Mesodermal cell (in vitro differentiated cells): ENCODE data around the gene SORCS2.

Experiments
- H3K27ac ChIP-seq: 2 replicates; pipeline ENCODE4 v1.7.0; 2013; ENCODE audit warnings: mild to moderate bottlenecking, low read depth, low read length, moderate library complexity; ENCODE audit not compliant: severe bottlenecking
- H3K36me3 ChIP-seq: 2 replicates; pipeline ENCODE4 v1.7.1; 2013; ENCODE audit warnings: mild to moderate bottlenecking, low read length, moderate library complexity; ENCODE audit not compliant: control insufficient read depth, insufficient read depth
- H3K4me1 ChIP-seq: one replicate; pipeline ENCODE4 v1.7.1; 2013; ENCODE audit warnings: mild to moderate bottlenecking, low read length; ENCODE audit not compliant: insufficient read depth, control insufficient read depth, poor library complexity, severe bottlenecking
- H3K4me3 ChIP-seq: 2 replicates; pipeline ENCODE4 v1.7.0; 2013; ENCODE audit warnings: low read length, control low read depth, mild to moderate bottlenecking; ENCODE audit not compliant: insufficient read depth, poor library complexity, severe bottlenecking; ENCODE audit errors: extremely low read depth
- H3K9me3 ChIP-seq: 2 replicates; pipeline ENCODE4 v1.7.1; 2013; ENCODE audit warnings: mild to moderate bottlenecking, low read length, moderate library complexity; ENCODE audit not compliant: control insufficient read depth
- WGBS, 2 experiments: methylation state at CpG; one replicate each; pipeline ENCODE4 v1.1.5; 2013; ENCODE audit warnings: missing lambda C conversion rate in 2 of 2; ENCODE audit not compliant: insufficient coverage in 2 of 2; 5-methylcytosine and 5-hydroxymethylcytosine counted together

The SORCS2 gene

DNA sequence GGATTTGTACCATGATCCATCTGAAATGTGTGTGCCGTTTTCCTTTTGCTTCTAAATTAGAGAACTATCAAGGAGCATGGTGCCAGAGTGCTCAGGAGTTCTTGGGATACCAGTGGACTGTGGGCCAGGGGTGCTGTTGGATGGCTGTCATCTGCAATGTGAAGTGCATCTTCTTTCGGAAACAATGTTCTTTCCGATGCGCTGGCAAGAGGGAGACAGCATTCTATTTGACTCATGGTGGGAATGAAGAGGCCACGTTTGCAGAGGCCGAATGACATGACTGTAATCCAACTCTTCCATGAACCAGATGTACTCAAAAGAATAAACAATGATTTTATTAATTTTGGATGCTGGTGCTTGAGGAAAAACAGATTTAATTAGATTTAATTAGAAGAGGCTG, 45.5 kb downstream of the SORCS2 start:
- Histone ChIP-seq H3K36me3 (no peaks in the 10 kb centered on the region), H3K9me3 (no peaks in the 10 kb centered on the region), H3K4me3 (no peak overlapping the region), H3K27ac (no peak overlapping the region), H3K4me1 (no peaks in the 10 kb centered on the region)
- 93 to 95% methylated on average over 3 of the region's 6 CpGs for WGBS, 2 experiments

DNA sequence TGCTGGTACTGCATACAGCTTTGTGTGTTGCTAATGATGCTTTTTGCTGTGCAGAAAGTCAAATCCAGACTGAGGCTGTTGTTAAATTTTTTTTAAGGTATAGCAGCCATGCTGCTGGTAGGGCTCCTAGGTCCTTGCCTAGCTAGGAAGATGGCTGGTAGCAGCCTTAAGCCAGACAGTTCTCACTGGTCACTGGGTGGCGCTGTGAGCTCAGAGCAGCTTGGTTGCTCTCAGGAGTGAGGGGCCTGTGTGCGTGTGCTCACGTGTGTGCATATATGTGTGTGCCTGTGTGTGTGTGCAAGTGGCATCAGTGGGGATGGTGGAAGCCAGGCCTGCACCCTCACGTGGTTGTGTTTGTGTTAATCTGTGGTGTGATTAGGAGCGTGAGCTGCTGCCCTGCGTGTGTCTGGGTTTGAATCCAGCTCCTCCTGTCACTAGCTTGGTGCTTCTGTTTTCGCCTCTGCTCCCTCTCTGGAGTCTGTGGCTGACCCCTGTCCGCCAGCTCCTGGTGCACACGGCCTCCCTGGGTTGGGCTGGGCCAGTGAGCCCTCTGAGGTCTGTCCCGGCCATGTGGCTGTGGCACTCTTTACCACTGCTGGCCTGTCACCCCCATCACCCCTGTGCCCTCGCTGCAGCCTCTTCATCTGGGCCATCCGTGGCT, 46.1 kb downstream of the SORCS2 start:
- WGBS, 2 experiments: 88 to 92% methylated on average over 10 to 12 of the region's 12 CpGs
- H3K36me3 ChIP-seq: no peaks in the 10 kb centered on the region

DNA sequence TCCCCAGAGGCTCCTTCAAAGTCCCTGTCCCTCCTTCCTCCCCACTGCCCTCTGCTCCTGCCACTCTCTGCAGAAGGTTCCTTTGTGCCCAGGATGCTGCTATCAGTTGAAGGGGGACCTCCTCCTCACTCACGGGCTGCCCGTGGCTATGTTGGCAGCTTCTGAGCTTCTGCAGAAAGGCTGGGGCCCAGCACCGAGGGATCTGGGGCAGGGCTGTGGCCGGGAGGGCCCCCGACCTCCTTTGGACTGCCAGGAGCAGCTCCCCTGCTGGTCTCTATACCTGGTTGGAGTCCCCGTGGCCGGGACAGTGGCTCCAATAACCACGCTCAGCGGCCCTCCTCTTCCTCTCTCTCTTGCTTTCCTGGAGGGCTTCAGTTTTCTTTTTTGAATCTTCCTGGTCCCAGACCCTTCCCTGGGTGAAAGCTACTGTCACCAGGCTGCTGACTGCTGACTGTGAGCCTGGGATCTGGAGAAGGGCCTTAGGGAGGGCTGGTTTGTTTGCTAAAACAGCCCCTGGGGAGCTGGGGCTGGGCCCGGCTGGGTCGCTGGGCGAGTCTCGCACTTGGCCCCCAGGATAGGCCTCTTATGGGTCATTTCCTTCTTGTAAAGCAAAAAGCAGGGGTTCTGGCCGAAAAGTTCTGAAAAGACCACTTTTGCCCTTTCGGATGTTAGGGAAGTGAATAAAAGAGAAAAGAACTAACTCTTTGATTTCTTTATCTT, 46.9 kb downstream of the SORCS2 start:
- 87 to 94% methylated on average over 13 to 15 of the region's 15 CpGs for WGBS, 2 experiments
- no peaks in the 10 kb centered on the region for H3K36me3 ChIP-seq
- H3K27ac ChIP-seq: no peak overlapping the region
- H3K9me3 ChIP-seq: no peaks in the 10 kb centered on the region
- no peaks in the 10 kb centered on the region for H3K4me1 ChIP-seq
- H3K4me3 ChIP-seq: no peak overlapping the region

More for the DNA sequence above, 46.1 kb downstream of the SORCS2 start:
- no peak overlapping the region for H3K27ac ChIP-seq
- no peaks in the 10 kb centered on the region for H3K4me1 ChIP-seq
- no peaks in the 10 kb centered on the region for H3K9me3 ChIP-seq
- H3K4me3 ChIP-seq: no peak overlapping the region

DNA sequence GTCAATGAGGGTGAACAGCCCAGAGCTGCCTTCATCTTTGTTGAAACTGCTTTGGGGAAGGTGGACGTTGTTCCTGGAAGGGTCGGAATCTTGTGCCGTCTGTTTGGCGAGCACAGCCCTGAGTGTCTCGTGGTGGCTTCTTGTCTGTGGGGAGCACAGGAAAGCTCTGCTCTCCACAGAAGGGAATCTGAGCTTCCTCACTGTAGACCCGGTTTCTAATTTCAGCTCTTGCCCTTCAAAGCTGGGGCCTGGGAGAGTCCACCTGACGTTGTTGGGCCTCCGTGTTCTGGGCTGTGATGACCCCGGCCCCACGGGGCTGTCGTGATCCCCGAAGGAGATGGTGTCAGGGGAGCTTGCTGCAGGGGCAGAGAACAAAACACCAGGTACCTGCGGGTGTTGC, 47.5 kb downstream of the SORCS2 start:
- Histone ChIP-seq H3K4me3 (no peak overlapping the region), H3K9me3 (no peaks in the 10 kb centered on the region), H3K4me1 (no peaks in the 10 kb centered on the region), H3K27ac (no peak overlapping the region), H3K36me3 (no peaks in the 10 kb centered on the region)
- WGBS, 2 experiments: 88 to 90% methylated on average over 13 of the region's 13 CpGs

DNA sequence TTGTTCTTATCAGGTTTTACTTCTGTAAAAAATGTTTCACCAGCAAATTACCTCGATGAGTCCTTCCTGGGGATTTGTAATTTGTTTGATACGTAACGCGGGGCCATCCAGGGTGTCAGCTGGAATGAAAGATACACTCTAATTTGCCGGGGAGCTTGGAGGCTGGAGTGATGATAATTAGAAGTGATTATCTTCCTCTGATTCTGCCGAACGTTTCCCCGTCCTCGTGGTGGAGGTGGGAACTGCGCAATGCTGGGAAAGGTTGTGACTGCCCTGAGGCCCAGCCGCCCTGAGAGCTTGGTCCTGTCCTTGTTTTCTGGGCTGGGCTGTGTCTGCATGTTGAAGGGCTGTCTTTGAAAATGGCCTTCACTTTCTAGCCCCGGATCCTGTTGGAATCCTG, 48.0 kb downstream of the SORCS2 start:
- Histone ChIP-seq H3K9me3 (no peaks in the 10 kb centered on the region), H3K4me3 (no peak overlapping the region), H3K27ac (no peak overlapping the region), H3K36me3 (no peaks in the 10 kb centered on the region), H3K4me1 (no peaks in the 10 kb centered on the region)
- WGBS, 2 experiments: 82 to 90% methylated on average over 12 of the region's 12 CpGs

DNA sequence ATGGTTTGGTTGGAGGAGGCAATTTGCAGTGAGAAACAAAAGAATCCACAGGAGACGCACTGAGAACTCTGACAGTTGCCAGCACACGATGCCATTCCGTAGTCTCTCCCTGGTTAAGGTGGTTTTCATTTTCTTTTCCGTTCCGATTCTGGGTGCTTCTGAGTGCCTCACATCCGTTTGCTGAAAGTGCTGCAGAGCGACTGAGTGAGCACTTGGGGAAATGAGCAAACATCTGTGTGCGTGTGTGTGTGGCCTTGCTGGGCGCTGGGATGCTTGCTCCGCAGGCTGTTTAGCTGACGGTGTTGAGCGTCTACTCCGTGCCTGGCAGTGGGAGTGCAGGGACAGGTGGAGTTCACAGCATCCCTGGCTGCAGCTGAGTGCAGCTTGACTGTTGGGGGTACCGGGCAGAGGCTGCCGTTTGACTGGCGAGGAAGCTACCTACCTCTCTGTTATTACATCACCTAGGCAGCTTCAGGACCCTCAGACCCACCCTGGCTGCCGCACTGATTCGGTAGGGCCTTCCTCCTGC, 49.3 kb downstream of the SORCS2 start:
- H3K36me3 ChIP-seq: no peaks in the 10 kb centered on the region
- H3K4me1 ChIP-seq: no peaks in the 10 kb centered on the region
- H3K9me3 ChIP-seq: no peaks in the 10 kb centered on the region
- 94 to 98% methylated on average over 18 of the region's 18 CpGs for WGBS, 2 experiments
- no peak overlapping the region for H3K4me3 ChIP-seq
- no peak overlapping the region for H3K27ac ChIP-seq

DNA sequence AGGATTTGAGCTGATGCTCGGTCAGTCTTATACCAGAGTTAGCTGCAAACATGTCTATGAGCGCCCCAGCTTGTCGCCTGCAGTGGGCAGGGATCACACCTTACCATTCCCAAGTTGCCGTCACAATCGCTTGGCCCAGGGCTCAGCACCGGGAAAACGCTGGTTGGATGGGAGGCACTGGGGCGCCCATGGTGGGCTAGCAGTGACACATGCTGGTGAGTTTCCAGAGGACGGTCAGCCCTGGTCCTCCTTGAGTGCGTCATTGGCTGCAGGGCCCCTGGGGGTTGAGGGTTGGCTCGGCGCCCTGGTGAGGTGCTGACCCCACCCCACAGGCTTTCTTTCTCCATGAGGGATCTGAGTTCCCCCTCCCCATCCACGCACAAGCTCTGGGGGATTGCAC, 50.4 kb downstream of the SORCS2 start:
- H3K4me1 ChIP-seq: no peaks in the 10 kb centered on the region
- 90 to 91% methylated on average over 10 to 11 of the region's 13 CpGs for whole genome bisulfite sequencing, 2 experiments
- H3K4me3 ChIP-seq: no peak overlapping the region
- H3K27ac ChIP-seq: no peak overlapping the region
- no peaks in the 10 kb centered on the region for H3K9me3 ChIP-seq
- no peaks in the 10 kb centered on the region for H3K36me3 ChIP-seq

DNA sequence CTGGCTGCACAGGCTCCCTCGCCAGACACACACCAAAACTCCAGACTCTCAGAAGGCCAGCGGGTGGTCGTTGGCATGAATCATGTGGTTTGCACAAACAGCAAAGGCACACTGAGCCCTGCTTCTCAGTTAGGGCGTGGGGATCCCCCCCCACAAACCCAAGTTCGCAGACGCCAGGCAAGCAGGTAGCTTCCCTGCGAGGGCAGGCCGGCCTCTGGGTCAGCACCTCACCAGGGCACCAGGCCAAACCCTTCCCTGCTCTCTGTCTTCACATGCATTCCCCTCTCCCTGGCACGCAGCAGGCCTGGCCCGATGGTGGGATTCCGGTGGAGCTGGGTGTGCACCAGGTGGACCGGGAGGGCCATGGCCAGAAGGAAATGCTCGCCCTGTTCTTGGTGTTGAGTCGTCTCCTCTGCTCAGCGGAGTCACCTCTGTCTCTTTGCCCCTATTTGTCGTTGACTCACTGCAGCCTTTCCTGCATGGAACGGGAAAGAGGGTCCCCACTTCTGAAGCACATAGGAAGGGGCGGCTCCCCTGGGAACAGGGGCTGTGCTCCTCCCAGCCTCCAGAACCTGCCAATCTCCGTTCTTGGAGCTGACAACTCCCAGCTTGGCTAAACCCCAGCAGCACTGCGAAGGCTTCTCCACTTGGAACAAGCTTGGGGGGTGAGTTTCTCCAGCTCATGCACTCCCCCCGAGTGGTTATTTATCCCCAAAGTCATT, 51.4 kb downstream of the SORCS2 start:
- no peaks in the 10 kb centered on the region for H3K36me3 ChIP-seq
- H3K4me1 ChIP-seq: no peaks in the 10 kb centered on the region
- no peak overlapping the region for H3K27ac ChIP-seq
- WGBS, 2 experiments: 84 to 92% methylated on average over 15 to 21 of the region's 21 CpGs
- H3K4me3 ChIP-seq: no peak overlapping the region
- H3K9me3 ChIP-seq: no peaks in the 10 kb centered on the region

DNA sequence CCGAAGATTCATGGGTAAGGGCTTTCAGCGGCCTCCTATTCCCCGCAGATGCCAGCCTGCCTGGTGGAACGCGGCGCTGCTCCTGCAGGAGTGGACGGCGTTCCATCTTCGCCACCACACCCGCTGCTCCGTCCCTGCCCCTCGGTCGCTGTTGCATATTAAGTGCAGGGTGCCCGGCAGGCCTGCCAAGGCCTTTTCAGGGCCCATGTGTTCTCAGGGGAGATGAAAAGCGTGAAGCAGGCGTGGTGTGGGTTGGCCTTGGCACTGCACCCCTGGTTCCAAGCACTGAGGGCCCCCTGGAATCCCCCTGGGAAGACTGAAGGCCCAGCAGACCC, 52.0 kb downstream of the SORCS2 start:
- peaks cover 2% of the 10 kb centered on the region for H3K9me3 ChIP-seq
- no peak overlapping the region for H3K27ac ChIP-seq
- no peaks in the 10 kb centered on the region for H3K4me1 ChIP-seq
- 86 to 90% methylated on average over 14 to 16 of the region's 16 CpGs for WGBS, 2 experiments
- H3K36me3 ChIP-seq: no peaks in the 10 kb centered on the region
- H3K4me3 ChIP-seq: no peak overlapping the region

DNA sequence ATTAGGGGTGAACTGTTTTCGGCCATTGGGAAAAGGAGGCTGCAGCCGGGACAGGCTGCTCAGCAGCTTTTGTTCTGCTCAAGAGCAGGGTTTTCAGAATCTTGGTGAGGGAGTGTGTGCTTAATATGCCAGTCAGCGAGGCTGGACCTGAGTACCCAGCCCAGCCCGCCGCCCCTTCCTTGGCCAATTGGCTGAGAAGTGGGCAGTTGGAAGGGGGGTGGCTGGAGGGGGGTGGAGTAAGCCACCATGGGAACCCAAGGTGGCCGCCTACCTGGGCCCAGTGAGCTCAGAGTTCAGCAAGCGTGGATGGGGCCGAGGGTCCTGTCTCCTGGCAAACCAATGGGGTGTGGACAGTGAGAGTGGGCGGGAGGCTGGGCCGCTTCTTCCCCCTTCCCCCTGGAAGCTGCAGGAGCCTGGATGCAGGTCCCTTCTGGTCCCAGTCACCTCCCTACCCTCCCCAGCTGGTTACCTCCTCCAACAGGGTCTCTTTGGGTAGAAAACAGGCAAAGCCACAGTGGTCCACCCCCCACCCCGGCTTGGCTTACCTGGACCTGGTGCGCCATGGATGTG, 52.5 kb downstream of the SORCS2 start:
- Histone ChIP-seq H3K9me3 (peaks cover 4% of the 10 kb centered on the region), H3K4me3 (no peak overlapping the region), H3K27ac (no peak overlapping the region), H3K36me3 (no peaks in the 10 kb centered on the region), H3K4me1 (no peaks in the 10 kb centered on the region)
- 83 to 96% methylated on average over 7 to 9 of the region's 12 CpGs for WGBS, 2 experiments
